ENCODE data around the gene GALK1. TPM values are rescaled to one million over a fixed set of nuclear protein-coding genes. Genes with fewer than 3 reads are reported as not detected.
A peak's percentile ranks its signal among the peaks of the same experiment; 100 is the strongest.
"Not testable (repeated sequence)": the region's sequence is repeated elsewhere in the genome, so short reads cannot be mapped to it uniquely, and the experiment has no call there.

The GALK1 gene
- total RNA-seq, 3 donors from 2014 or later: 7.1 to 18.2 (median 18.2) TPM

DNA sequence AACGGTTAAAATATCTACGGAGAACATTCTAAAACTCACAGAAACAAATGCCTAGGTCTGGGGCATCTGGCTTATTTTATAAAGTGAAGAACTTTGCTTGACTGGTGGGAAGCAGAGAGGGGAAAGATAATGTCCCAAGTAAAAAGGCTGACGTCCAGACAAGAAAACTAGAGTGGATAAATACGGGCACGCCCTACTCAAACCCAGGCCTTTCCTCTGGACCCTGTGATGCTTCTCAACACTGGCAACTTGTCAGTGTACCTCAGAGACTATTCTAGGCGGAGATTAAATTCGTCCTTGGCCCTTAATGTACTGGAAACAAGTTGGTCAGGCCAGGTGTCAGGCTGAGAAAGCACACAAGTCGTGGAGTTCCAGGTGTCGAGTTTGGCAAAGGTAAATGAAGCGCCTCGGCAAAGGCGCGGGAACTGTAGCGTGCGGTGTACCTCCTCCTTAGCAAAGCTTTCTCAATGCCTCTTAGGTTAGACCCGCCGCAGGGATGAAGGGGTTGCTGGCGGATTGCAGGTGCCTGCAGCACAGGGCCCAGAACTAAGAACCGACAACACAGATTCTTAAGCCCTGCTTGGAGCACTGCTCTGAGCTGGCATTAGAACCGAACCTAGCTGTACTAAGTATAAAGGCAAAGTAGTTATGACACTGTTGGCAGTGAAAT, 18.9 kb upstream of the GALK1 start:
- ATAC-seq (no peak), DNase-seq (peak; percentile 64 to 76 (median 70))
- Histone ChIP-seq H3K9me3 (no peaks in the 10 kb centered on the region), H3K36me3 (ENCODE audit: low read depth) (peaks cover 7% of the 10 kb centered on the region), H3K4me1 (ENCODE audit: low read depth) (peaks cover 28% of the 10 kb centered on the region), H3K4me3 (peak overlapping the region; percentile 58)
- TF ChIP-seq, protein P1, sequence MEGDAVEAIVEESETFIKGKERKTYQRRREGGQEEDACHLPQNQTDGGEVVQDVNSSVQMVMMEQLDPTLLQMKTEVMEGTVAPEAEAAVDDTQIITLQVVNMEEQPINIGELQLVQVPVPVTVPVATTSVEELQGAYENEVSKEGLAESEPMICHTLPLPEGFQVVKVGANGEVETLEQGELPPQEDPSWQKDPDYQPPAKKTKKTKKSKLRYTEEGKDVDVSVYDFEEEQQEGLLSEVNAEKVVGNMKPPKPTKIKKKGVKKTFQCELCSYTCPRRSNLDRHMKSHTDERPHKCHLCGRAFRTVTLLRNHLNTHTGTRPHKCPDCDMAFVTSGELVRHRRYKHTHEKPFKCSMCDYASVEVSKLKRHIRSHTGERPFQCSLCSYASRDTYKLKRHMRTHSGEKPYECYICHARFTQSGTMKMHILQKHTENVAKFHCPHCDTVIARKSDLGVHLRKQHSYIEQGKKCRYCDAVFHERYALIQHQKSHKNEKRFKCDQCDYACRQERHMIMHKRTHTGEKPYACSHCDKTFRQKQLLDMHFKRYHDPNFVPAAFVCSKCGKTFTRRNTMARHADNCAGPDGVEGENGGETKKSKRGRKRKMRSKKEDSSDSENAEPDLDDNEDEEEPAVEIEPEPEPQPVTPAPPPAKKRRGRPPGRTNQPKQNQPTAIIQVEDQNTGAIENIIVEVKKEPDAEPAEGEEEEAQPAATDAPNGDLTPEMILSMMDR (IDR thresholded peaks at IDR 0.05): no peak
- intact Hi-C loops (cut with DNase I, micrococcal nuclease): no loop called here

DNA sequence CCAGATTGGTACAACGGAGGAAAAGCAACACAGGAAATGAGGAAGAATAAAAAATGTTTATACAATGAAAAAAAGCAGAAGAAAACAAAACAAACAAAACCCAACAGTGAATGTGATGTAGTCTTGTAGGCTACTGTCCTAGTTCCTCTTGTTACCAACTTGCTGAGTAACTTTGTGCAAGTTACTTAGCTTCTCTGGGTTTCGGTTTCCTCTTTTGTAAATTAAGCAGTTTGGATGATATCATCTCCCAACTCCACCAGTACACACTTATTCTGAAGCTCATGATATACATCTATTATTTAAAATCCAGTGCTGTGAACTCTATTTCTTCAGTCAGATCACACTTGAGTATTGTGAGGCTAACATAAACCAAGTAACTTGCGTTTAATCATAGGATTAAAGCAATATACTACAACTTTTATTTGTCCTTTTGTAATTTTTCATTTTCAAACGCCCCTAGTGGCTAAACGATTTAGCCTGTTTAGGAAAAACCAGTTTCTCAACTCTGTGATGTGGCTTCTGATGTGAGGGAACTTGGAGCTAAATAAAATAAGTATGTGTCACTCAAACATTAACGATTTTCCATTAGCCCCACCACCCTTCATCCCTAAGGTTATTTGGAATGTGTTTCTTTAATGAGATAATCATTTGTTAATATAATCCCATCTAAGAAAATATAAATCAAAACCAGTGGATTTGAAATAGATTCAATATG, 18.2 kb upstream of the GALK1 start:
- DNase-seq (peak in 1 of 3 donors; percentile 52), ATAC-seq (no peak)
- TF ChIP-seq, protein P1 (IDR thresholded peaks at IDR 0.05): peak; percentile 46
- Histone ChIP-seq H3K4me3 (no peak overlapping the region), H3K36me3 (ENCODE audit: low read depth) (peaks cover 7% of the 10 kb centered on the region), H3K4me1 (ENCODE audit: low read depth) (peaks cover 28% of the 10 kb centered on the region), H3K9me3 (no peaks in the 10 kb centered on the region)
- intact Hi-C loops (cut with DNase I, micrococcal nuclease): no loop called here

DNA sequence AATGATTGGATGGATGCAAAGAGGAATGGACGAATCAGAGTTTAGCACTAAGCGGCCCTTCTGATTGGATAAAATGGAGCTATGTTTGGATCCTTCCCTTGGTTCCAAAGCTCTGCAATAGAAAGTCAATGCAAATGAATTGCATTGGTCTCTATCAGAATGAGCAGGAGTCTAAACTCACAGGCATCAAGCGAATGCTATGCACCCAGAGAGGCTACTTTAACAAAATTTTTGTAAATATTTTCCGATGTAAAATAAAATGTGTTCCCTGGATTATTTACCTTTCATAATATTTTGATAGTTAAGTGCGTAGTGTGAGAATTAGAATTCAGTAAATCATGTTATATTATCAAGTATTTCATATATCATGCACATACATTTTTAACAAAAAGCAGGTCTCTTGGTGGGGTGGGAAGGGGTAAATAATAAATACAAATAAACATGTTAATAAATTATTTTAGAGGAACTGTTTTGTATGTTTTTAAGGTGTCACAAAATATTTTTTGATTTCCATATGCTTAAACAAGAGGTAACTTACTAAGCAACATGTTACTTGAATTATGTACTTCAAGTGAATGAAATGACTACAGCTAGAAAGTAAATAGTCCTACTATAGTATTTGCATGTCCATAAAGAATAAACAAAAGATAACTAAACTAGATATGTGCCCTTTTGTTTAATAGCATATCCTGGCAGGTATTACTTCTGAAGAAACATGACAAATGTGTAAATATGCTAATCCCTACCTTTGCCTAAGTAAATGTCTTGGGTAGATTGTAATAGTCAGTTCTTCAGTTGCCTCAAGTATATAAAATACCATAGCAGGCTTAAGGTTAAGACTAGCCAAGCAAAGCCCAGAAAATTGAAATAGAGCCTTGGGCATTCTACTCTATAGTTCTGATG, 15.2 kb upstream of the GALK1 start:
- Histone ChIP-seq H3K4me1 (ENCODE audit: low read depth) (peaks cover 32% of the 10 kb centered on the region), H3K36me3 (ENCODE audit: low read depth) (peaks cover 7% of the 10 kb centered on the region), H3K4me3 (peak overlapping the region; percentile 97), H3K9me3 (no peaks in the 10 kb centered on the region)
- TF ChIP-seq, protein P1 (IDR thresholded peaks at IDR 0.05): peak; percentile 19
- intact Hi-C loops (cut with DNase I, micrococcal nuclease): no loop called here
- DNase-seq (no peak), ATAC-seq (no peak)

DNA sequence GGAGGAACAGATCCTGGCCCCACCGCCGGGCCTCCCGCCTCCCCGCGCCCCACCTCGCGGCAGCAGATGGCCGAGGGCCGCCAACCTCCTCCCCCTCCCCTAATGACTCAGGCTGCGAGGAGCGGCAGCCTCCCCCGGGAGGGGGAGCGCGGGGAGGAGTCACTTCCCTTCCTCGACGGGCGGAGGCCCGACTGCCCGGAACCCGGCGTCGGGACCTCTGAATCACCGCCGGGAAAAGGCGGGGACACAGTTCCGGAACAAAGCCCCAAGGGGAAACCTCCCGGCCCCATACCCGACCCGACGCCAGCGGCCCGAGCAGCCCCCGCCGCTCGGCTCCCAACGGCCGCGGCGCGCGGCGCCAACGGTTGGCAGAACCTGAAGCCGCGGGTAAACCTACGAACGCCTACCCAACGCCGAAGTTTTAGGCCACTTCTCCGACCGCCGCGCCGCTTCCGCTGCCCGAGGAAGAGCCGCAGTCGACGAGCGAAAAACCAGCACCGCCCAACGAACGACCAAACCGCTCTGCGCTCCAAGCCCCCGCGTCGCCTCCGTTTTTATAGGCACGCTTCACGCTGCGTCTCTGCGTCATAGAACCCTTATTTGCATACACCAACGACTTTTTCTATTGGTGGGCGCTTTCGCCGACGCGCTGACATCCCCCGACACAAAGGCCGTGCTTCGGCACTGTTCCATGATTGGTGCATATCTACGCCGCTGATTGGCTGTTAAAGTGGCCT, 14.4 kb upstream of the GALK1 start:
- DNase-seq (peak; percentile 94 to 97 (median 96)), ATAC-seq (peak; percentile 79)
- H3K4me1 ChIP-seq (ENCODE audit: low read depth): peaks cover 32% of the 10 kb centered on the region
- TF ChIP-seq, protein P1 (IDR thresholded peaks at IDR 0.05): no peak
- no peaks in the 10 kb centered on the region for H3K9me3 ChIP-seq
- intact Hi-C loops (cut with DNase I, micrococcal nuclease): no loop called here
- H3K4me3 ChIP-seq: peak overlapping the region; percentile 97
- H3K36me3 ChIP-seq (ENCODE audit: low read depth): peaks cover 7% of the 10 kb centered on the region

DNA sequence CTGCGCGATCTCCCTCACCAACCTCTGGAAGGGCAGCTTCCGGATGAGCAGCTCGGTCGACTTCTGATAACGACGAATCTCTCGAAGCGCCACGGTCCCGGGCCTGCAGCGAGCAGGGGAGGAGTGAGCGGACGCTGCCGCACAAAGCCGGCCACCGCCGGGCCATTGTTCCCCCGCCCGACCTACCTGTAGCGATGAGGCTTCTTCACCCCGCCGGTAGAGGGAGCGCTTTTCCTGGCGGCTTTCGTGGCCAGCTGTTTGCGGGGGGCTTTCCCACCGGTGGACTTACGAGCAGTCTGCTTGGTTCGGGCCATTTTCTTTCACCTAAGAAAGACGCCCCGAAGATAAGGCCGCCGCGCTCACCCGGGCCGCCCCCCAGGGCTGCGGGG, 13.9 kb upstream of the GALK1 start:
- peaks cover 30% of the 10 kb centered on the region for H3K4me1 ChIP-seq (ENCODE audit: low read depth)
- peak overlapping the region; percentile 97 for H3K4me3 ChIP-seq
- TF ChIP-seq, protein P1 (IDR thresholded peaks at IDR 0.05): peak; percentile 33
- ATAC-seq (peak; percentile 34), DNase-seq (peak in 2 of 3 donors; percentile 71 to 84)
- intact Hi-C loops (cut with DNase I, micrococcal nuclease): no loop called here
- H3K9me3 ChIP-seq: no peaks in the 10 kb centered on the region
- peaks cover 7% of the 10 kb centered on the region for H3K36me3 ChIP-seq (ENCODE audit: low read depth)

DNA sequence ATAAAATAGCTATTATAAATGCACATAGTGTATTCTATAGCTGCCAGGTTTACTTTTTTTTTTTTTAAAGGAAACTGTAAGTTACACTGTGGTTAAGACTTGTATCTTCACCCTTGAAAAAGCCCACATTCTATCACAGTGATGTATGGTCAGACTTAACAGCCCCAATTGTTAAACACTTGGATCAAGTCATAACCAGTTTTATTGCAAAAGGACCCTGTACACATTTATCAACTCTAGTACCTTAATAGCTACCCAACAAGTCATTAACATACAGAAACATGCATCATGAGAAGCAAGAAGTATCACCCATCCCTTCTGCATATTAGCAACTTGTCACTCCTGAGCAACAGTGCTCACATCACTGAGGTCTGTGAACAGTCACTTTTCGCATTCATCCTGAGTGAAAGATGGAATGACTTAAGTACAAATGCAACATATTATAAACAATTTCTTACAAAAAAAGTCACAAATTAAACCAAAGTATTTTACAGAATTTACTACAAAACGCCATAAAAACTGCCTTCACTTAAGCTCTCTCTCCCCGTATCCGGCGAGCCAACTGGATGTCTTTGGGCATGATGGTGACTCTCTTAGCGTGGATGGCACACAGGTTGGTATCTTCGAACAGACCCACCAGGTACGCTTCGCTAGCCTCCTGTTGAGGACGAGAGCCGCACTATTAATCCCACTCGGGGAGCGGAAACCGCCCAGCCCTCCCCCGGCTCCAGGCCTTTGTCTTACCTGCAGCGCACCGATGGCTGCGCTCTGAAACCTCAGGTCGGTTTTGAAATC, 13.3 kb upstream of the GALK1 start:
- H3K9me3 ChIP-seq; intact Hi-C loops (cut with DNase I, micrococcal nuclease); H3K36me3 ChIP-seq (ENCODE audit: low read depth); DNase-seq; ATAC-seq: not testable (repeated sequence)
- peak overlapping the region; percentile 97 for H3K4me3 ChIP-seq
- peaks cover 26% of the 10 kb centered on the region for H3K4me1 ChIP-seq (ENCODE audit: low read depth)
